Adrenal gland (tissue), 12 donors: ENCODE data around the gene NAPG. TPM values are rescaled to one million over a fixed set of nuclear protein-coding genes. Genes with fewer than 3 reads are reported as not detected.
"Not testable (repeated sequence)": the region's sequence is repeated elsewhere in the genome, so short reads cannot be mapped to it uniquely, and the experiment has no call there.

Source experiments
- DNase-seq, 7 donors: peaks; one replicate each; pipeline ENCODE4 v3.0.0-alpha.2; 2019 to 2020
- H3K27ac ChIP-seq, 5 donors: fragments of 200-600 bp; sonication (generic) in 4 of 5; 1 replicate in 3 of 5; 2 replicates in 2 of 5; pipeline versions ENCODE4 v1.5.1 to v1.8.0; 2016 to 2020; ENCODE audit warnings: mild to moderate bottlenecking in 1 of 5
- H3K27me3 ChIP-seq: fragments of 200-600 bp; 2 replicates; pipeline ENCODE4 v1.8.0; 2021
- H3K36me3 ChIP-seq, 2 donors: fragments of 200-600 bp; replicated peaks in 1 of 2; 1 replicate in 1 of 2; 2 replicates in 1 of 2; pipeline versions ENCODE4 v1.5.1 to v1.8.0; 2018 to 2022
- H3K4me1 ChIP-seq, 2 donors: fragments of 200-600 bp; replicated peaks in 1 of 2; 1 replicate in 1 of 2; 2 replicates in 1 of 2; pipeline versions ENCODE4 v1.5.1 to v1.8.0; 2018 to 2021
- H3K4me3 ChIP-seq, 4 donors: fragments of 200-600 bp; sonication (generic) in 3 of 4; one replicate each; pipeline ENCODE4 v1.5.1; 2016 to 2018
- H3K9me3 ChIP-seq, 3 donors: fragments of 200-600 bp; sonication (generic) in 1 of 3; replicated peaks in 1 of 3; 1 replicate in 2 of 3; 2 replicates in 1 of 3; pipeline versions ENCODE4 v1.5.1 to v1.8.0; 2016 to 2021
- CTCF ChIP-seq, 6 experiments: fragments of 450-650 bp in 4 of 6; fragments of 200-600 bp in 2 of 6; sonication (generic) in 1 of 6; IDR thresholded peaks; 1 replicate in 5 of 6; 2 replicates in 1 of 6; pipeline versions ENCODE4 v1.5.1 to v1.8.0; 2016 to 2021; ENCODE audit warnings: antibody characterized with exemption in 6 of 6, mild to moderate bottlenecking in 2 of 6, moderate library complexity in 1 of 6
- POLR2A ChIP-seq, 2 donors: fragments of 450-650 bp; IDR thresholded peaks; one replicate each; pipeline ENCODE4 v1.6.1; 2017; ENCODE audit warnings: antibody characterized with exemption in 2 of 2, mild to moderate bottlenecking in 2 of 2, moderate library complexity in 1 of 2
- WGBS, 4 donors: extraction: QIAGEN DNeasy Blood & Tissue Kit in 2 of 4; methylation state at CpG; one replicate each; pipeline versions ENCODE4 v1.1.5 to v1.1.7; 2013 to 2017; 5-methylcytosine and 5-hydroxymethylcytosine counted together
- intact Hi-C, 2 donors: fragments of 100-400 bp; cut with DNase I; formaldehyde crosslinking; loops; one replicate each; pipeline versions ENCODE4 v1.14.1 to v1.15.0; 2022 to 2023
- polyA plus RNA-seq, 3 donors: library from polyadenylated mRNA; stranded (reverse); fragments of 200-250 nt in 2 of 3; fragments of 350-450 nt in 1 of 3; fragmentation: Illumina TruSeq in 1 of 3; extraction: RNeasy Lipid Tissue Mini Kit (QIAGEN cat#74804) in 1 of 3; gene quantifications; one replicate each; pipeline ENCODE4 v1.2.3, GENCODE V29; 2013 to 2014
- total RNA-seq, 9 donors: library from RNA; depleted of rRNA in 4 of 9; stranded (reverse); fragments of >200 nt in 4 of 9; fragments of 120-200 nt in 1 of 9; fragmentation: NEBNext Ultra II Directional in 1 of 9; extraction: Animal tissue kit (Norgen Biotek cat#: 25700) in 1 of 9; gene quantifications; one replicate each; pipeline versions ENCODE4 v1.1.0 to v1.2.4, GENCODE V29; 2013 to 2023
- donor health status: healthy with polysubstance abuse.
- donor health status: Bipolar disorder and iron deficiency.
- donor health status: DM: yes; HTN: yes; CAD: no.
- donor health status: DM: no; HTN: no; CAD: no.
- donor health status: DM: no; HTN: no; CAD: no.
- donor health status: DM: yes; HTN: yes; CAD: no.

Gene NAPG
- total and polyA plus RNA-seq, 12 donors: 17.0 to 63.9 (median 41.4) TPM

- TF ChIP-seq POLR2A (IDR thresholded peaks at IDR 0.05): no peak
- TF ChIP-seq CTCF (IDR thresholded peaks at IDR 0.05): no peak
- Histone ChIP-seq H3K4me3 (no peak overlapping the region), H3K36me3 (peaks cover 0 to 51% of the 10 kb centered on the region in 2 donors), H3K27me3 (no peaks in the 10 kb centered on the region), H3K27ac (no peak overlapping the region), H3K4me1 (peaks cover 0 to 16% of the 10 kb centered on the region in 2 donors), H3K9me3 (no peaks in the 10 kb centered on the region)
- intact Hi-C loops: no loop called here
- no peak for DNase-seq
These were observed 17.4 kb downstream of the NAPG start for GRCh38 chr18:10543277-10543676.

DNA sequence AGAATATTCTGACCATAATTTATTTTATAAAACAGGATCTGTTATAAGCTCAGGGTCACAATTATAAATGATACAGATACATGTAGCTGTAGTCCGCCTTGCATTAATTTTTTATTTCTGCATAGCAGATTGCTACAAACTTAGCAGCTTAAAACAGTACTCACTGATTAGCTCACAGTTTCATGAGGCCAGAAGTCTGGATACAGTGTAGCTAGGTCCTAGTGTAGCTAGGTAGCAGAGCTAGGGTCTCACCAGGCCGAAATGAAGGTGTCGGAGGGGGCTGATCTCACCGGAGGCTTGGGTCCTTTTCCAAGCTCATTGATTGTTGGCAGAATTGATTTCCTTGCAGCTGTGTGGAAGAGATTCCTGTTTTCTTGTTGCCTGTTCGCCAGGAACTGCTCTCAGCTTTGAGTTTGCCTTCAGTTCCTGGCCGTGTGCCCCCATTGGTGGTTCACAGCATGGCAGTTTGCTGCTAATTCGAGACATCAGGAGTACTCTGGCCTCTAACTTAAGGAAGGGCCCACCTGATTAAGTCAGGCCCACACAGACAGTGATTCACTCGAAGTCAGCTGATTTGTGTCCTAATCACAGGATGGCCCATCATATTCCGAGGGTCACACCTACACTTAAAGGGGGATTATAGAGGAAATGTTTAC is 18.4 kb downstream of the NAPG start:
- H3K36me3 ChIP-seq: peaks cover 0 to 61% of the 10 kb centered on the region in 2 donors
- WGBS, 4 donors: 90 to 94% (median 92%) methylated on average over 9 of the region's 9 CpGs
- no peaks in the 10 kb centered on the region for H3K9me3 ChIP-seq
- no peaks in the 10 kb centered on the region for H3K27me3 ChIP-seq
- DNase-seq: no peak
- H3K4me1 ChIP-seq: peaks cover 0 to 16% of the 10 kb centered on the region in 2 donors
- H3K4me3 ChIP-seq: no peak overlapping the region
- no peak overlapping the region for H3K27ac ChIP-seq
- peak in 1 of 6 experiments; percentile 2 for TF ChIP-seq CTCF (IDR thresholded peaks at IDR 0.05)
- TF ChIP-seq POLR2A (IDR thresholded peaks at IDR 0.05): no peak
- intact Hi-C loops: no loop called here

DNA sequence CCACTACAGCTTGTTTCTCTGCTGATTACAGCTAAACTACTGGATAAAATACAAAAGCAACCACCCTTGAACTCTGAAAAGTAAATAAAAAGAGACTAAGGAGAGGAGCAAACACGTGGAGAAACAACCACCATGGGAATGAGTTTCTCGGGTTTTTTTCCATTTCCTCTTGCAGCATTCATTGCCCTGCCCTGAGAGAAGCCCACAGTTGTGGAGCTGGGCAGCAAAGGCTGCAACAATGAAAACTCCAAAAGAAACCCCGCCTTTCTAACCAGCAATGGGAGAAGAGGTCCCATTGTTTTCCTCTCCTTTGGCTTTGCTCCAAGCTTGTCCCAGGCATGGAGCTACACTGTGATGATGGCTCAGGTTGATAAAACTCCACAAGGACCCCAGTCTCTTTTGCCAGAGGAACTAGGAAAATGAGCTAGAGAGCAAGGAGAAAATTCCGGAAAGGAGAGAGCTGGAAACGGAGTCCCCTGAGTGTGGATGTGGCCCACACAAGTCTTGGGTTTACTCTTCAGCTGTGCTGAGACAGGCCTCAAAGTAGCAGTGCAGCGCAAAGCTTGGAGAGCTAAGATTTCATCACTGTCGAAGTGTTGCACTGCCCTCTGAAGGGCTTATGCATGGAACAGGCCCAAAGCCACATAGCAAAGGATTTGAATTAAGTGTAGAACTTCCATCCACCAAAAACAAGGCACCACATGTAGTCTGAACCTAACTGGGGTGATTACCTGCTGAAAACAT is 20.9 kb downstream of the NAPG start:
- H3K9me3 ChIP-seq: no peaks in the 10 kb centered on the region
- no peak for DNase-seq
- no peak for TF ChIP-seq CTCF (IDR thresholded peaks at IDR 0.05)
- TF ChIP-seq POLR2A (IDR thresholded peaks at IDR 0.05): no peak
- intact Hi-C loops: no loop called here
- 81 to 87% (median 85%) methylated on average over 7 of the region's 7 CpGs for WGBS, 4 donors
- peaks cover 0 to 63% of the 10 kb centered on the region in 2 donors for H3K36me3 ChIP-seq
- no peaks in the 10 kb centered on the region for H3K27me3 ChIP-seq
- no peak overlapping the region for H3K27ac ChIP-seq
- peaks cover 0 to 16% of the 10 kb centered on the region in 2 donors for H3K4me1 ChIP-seq
- no peak overlapping the region for H3K4me3 ChIP-seq

GRCh38 chr18:10552226-10552625 is 26.4 kb downstream of the NAPG start:
- Histone ChIP-seq H3K36me3 (peaks cover 0 to 84% of the 10 kb centered on the region in 2 donors), H3K27ac (no peak overlapping the region), H3K4me1 (no peaks in the 10 kb centered on the region), H3K9me3 (no peaks in the 10 kb centered on the region), H3K4me3 (no peak overlapping the region), H3K27me3 (no peaks in the 10 kb centered on the region)
- intact Hi-C loops: no loop called here
- TF ChIP-seq CTCF (IDR thresholded peaks at IDR 0.05): no peak
- no peak for TF ChIP-seq POLR2A (IDR thresholded peaks at IDR 0.05)
- no peak for DNase-seq
- WGBS, 4 donors: 87 to 99% (median 97%) methylated on average over 3 of the region's 3 CpGs

DNA sequence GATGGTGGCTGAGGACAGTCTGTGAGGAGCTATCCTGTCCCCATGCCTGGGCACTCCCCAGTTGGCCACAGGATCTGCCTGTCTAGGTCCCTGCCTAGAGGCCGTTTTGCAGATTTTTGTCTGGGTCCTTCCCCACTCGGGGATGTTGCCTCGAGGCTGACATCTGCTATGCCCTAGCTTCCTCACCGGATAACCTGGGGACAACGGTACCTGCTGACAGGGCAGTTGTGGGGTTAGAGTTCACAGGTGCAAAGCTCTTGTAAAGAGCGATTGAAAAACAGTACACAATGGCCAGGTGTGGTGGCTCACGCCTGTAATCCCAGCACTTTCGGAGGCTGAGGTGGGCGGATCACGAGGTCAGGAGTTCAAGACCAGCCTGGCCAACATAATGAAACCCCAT is 30.4 kb downstream of the NAPG start:
- 87 to 98% (median 95%) methylated on average over 8 to 10 of the region's 10 CpGs for WGBS, 4 donors
- DNase-seq, H3K4me1 ChIP-seq, H3K27me3 ChIP-seq, H3K4me3 ChIP-seq, intact Hi-C loops, H3K9me3 ChIP-seq, H3K27ac ChIP-seq: not testable (repeated sequence)
- peaks cover 0 to 45% of the 10 kb centered on the region in 2 donors for H3K36me3 ChIP-seq
